ENCODE data around the gene SPATA31C1. TPM values are rescaled to one million over a fixed set of nuclear protein-coding genes. Genes with fewer than 3 reads are reported as not detected.

SPATA31C1 gene
- polyA plus RNA-seq, 2 of the 4 experiments (the other 2 are of a cell fraction): not detected

DNA sequence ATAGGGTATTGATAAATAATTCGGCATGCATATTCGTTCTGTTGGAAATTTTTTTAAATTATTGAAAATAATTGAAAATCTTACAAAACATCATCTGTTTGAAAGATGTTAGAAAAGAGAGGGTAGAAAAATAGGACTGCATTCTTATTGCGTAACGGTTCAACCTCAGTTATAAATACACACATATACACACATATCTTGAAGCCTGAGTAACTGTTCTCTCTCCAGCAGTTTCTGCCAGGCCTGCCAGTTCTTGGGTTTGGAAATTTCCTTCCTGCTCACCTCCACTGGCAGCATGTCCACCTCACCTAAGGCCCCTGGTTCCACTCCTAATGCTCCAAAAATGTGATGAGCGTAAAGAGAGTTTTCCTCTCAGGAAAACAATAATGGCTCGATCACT, 26.0 kb upstream of the SPATA31C1 start:
- no peak overlapping the region for H3K27ac ChIP-seq
- FAIRE-seq (no peak), ATAC-seq (no peak), DNase-seq (ENCODE audit: low read depth in 1 of 2, low spot score in 1 of 2) (no peak)
- WGBS (ENCODE audit: missing lambda C conversion rate): 92% methylated on average over 6 of the region's 6 CpGs
- H3K4me3 ChIP-seq: no peak overlapping the region
- TF ChIP-seq CEBPB (IDR thresholded peaks at IDR 0.05) (peak in 1 of 2 experiments; percentile 50; a peak in 1 of 4 replicates), HOXA7 (CRISPR knock-in tag; IDR thresholded peaks at IDR 0.05) (no peak)
- POLR2A ChIA-PET: no interaction called here
- no peaks in the 10 kb centered on the region for H3K4me1 ChIP-seq
- CTCF ChIA-PET: no interaction called here
- no peak overlapping the region for H3K4me2 ChIP-seq
- no peaks in the 10 kb centered on the region for H3K9me3 ChIP-seq

DNA sequence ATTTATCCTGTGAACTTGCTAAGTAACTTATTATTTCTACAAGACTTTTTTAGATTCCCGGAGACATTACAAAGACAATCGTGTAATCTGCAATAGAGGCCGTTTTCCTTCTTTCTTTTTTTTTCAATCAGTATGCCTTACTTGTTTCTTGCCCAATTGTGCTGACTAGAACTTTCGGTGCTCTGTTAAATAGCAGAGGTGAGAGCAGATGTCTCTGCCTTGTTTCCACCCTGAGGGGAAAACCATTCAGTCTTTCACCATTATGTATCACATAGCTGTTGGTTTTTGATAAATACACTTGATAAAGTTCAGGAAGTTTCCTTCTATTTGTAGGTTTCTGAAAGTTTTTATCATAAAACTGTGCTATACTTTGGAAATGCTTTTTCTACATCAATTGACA, 24.8 kb upstream of the SPATA31C1 start:
- POLR2A ChIA-PET: no interaction called here
- H3K4me3 ChIP-seq: no peak overlapping the region
- WGBS (ENCODE audit: missing lambda C conversion rate): 77% methylated on average over 4 of the region's 4 CpGs
- H3K9me3 ChIP-seq: no peaks in the 10 kb centered on the region
- no peaks in the 10 kb centered on the region for H3K4me1 ChIP-seq
- TF ChIP-seq ZSCAN20 (CRISPR knock-in tag; IDR thresholded peaks at IDR 0.05) (no peak), MAFK (IDR thresholded peaks at IDR 0.05; ENCODE audit: partially characterized antibody) (peak; percentile 12), KDM1A (IDR thresholded peaks at IDR 0.05; ENCODE audit: low read depth) (no peak), EHF (CRISPR knock-in tag; IDR thresholded peaks at IDR 0.05) (no peak), TP53 (CRISPR knock-in tag; IDR thresholded peaks at IDR 0.05) (no peak)
- DNase-seq (ENCODE audit: low read depth in 1 of 2, low spot score in 1 of 2) (no peak), ATAC-seq (no peak), FAIRE-seq (no peak)
- no peak overlapping the region for H3K4me2 ChIP-seq
- CTCF ChIA-PET: interaction anchor here (1.0 kb wide), 1 partner anchor 9 kb away, joined by 3 read pairs; no protein-coding TSS in a partner anchor
- H3K27ac ChIP-seq: no peak overlapping the region

DNA sequence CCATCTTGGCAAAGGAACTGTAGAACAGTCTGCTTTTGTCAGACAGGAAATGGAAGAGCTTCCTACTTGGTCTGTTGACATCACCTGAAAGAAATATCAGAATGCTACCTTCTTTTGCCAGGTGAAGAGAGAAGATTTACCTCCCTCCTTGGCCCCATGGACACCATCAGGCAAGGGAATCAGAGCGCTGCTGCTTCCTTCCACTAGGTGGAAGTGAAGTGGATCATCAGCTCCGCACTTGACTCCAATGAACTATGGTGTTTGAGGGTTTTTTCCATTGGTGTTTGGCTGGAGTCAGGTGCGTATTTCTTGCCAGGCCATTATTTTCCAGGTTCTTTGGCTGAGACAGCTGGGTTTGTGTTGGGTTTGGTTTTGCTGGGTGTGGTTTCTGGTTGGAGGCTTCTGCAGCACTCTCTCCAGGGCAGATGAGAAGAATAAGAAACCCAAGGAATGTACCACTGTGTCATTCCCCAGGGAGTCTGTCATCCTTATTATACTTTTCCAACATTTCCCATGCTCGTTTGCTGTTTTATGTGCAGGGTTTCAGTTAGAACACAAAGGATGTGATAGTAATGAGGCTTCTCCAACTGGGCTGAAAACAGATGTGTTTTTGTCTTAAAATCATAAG, 22.6 kb upstream of the SPATA31C1 start:
- TF ChIP-seq RARB (CRISPR knock-in tag; IDR thresholded peaks at IDR 0.05) (no peak), MAFK (IDR thresholded peaks at IDR 0.05; ENCODE audit: partially characterized antibody) (no peak), NPAS2 (CRISPR knock-in tag; IDR thresholded peaks at IDR 0.05; ENCODE audit: borderline replicate concordance) (no peak), FOXS1 (CRISPR knock-in tag; IDR thresholded peaks at IDR 0.05) (no peak), EHMT2 (IDR thresholded peaks at IDR 0.05; ENCODE audit: low read depth) (no peak), ZC3H11A (IDR thresholded peaks at IDR 0.05) (no peak), PHF8 (IDR thresholded peaks at IDR 0.05; ENCODE audit: borderline replicate concordance, low read depth) (no peak), ESRRA (IDR thresholded peaks at IDR 0.05; ENCODE audit: borderline replicate concordance, low read length) (no peak), HEYL (CRISPR knock-in tag; IDR thresholded peaks at IDR 0.05) (no peak), GATA3 (IDR thresholded peaks at IDR 0.05; ENCODE audit: borderline replicate concordance) (no peak)
- TF ChIP-seq, protein P1, sequence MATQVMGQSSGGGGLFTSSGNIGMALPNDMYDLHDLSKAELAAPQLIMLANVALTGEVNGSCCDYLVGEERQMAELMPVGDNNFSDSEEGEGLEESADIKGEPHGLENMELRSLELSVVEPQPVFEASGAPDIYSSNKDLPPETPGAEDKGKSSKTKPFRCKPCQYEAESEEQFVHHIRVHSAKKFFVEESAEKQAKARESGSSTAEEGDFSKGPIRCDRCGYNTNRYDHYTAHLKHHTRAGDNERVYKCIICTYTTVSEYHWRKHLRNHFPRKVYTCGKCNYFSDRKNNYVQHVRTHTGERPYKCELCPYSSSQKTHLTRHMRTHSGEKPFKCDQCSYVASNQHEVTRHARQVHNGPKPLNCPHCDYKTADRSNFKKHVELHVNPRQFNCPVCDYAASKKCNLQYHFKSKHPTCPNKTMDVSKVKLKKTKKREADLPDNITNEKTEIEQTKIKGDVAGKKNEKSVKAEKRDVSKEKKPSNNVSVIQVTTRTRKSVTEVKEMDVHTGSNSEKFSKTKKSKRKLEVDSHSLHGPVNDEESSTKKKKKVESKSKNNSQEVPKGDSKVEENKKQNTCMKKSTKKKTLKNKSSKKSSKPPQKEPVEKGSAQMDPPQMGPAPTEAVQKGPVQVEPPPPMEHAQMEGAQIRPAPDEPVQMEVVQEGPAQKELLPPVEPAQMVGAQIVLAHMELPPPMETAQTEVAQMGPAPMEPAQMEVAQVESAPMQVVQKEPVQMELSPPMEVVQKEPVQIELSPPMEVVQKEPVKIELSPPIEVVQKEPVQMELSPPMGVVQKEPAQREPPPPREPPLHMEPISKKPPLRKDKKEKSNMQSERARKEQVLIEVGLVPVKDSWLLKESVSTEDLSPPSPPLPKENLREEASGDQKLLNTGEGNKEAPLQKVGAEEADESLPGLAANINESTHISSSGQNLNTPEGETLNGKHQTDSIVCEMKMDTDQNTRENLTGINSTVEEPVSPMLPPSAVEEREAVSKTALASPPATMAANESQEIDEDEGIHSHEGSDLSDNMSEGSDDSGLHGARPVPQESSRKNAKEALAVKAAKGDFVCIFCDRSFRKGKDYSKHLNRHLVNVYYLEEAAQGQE (IDR thresholded peaks at IDR 0.05): no peak
- TF ChIP-seq, protein P2, sequence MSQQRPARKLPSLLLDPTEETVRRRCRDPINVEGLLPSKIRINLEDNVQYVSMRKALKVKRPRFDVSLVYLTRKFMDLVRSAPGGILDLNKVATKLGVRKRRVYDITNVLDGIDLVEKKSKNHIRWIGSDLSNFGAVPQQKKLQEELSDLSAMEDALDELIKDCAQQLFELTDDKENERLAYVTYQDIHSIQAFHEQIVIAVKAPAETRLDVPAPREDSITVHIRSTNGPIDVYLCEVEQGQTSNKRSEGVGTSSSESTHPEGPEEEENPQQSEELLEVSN (IDR thresholded peaks at IDR 0.05; ENCODE audit: borderline replicate concordance, low read depth): no peak
- TF ChIP-seq, protein P3, sequence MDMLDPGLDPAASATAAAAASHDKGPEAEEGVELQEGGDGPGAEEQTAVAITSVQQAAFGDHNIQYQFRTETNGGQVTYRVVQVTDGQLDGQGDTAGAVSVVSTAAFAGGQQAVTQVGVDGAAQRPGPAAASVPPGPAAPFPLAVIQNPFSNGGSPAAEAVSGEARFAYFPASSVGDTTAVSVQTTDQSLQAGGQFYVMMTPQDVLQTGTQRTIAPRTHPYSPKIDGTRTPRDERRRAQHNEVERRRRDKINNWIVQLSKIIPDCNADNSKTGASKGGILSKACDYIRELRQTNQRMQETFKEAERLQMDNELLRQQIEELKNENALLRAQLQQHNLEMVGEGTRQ (IDR thresholded peaks at IDR 0.05): no peak
- CTCF ChIA-PET: interaction anchor here (0.8 to 1.6 kb wide), 2 partner anchors 12 to 29 kb away, joined by 3 to 4 read pairs; partner anchors contain the start of gene SPATA31E1
- H3K4me1 ChIP-seq: no peaks in the 10 kb centered on the region
- H3K4me3 ChIP-seq: no peak overlapping the region
- no peaks in the 10 kb centered on the region for H3K9me3 ChIP-seq
- FAIRE-seq (no peak), DNase-seq (ENCODE audit: low read depth in 1 of 2, low spot score in 1 of 2) (no peak), ATAC-seq (no peak)
- no peak overlapping the region for H3K4me2 ChIP-seq
- H3K27ac ChIP-seq: no peak overlapping the region
- POLR2A ChIA-PET: no interaction called here
- 71% methylated on average over 4 of the region's 4 CpGs for WGBS (ENCODE audit: missing lambda C conversion rate)

All from A549 (cell line).